ENCODE data around the gene CEP295NL.

Gene CEP295NL

GRCh38 chr17:78893684-78894083 is 9.3 kb downstream of the CEP295NL start:
- H3K36me3 ChIP-seq (ENCODE audit: control insufficient read depth in 1 of 2, insufficient read depth in 2 of 2, low read depth in 1 of 2, low read length in 2 of 2): peaks cover 58 to 62% of the 10 kb centered on the region in 2 experiments
- H3K27me3 ChIP-seq (ENCODE audit: control insufficient read depth in 1 of 2, insufficient read depth in 1 of 2, low read length in 2 of 2): no peaks in the 10 kb centered on the region
- H2AFZ ChIP-seq (ENCODE audit: low read depth, low read length): no peak overlapping the region
- WGBS: 90% methylated on average over 4 of the region's 4 CpGs
- H2AK5ac ChIP-seq (ENCODE audit: low read length, severe bottlenecking): no peak overlapping the region
- H3K18ac ChIP-seq (ENCODE audit: low read depth in 1 of 2, low read length in 2 of 2): no peak overlapping the region
- no peak overlapping the region for H3K4me2 ChIP-seq (ENCODE audit: low read length, poor library complexity, severe bottlenecking)
- no peak overlapping the region for H4K8ac ChIP-seq (ENCODE audit: low read length)
- no peak for DNase-seq
- no peak overlapping the region for H3K23ac ChIP-seq (ENCODE audit: low read length in 2 of 2)
- H3K27ac ChIP-seq (ENCODE audit: low read length, poor library complexity, severe bottlenecking): no peak overlapping the region
- no peak overlapping the region for H2BK15ac ChIP-seq (ENCODE audit: low read depth, poor library complexity, severe bottlenecking)
- peaks cover 50% of the 10 kb centered on the region for H3K79me1 ChIP-seq (replicated peaks; ENCODE audit: low read length, poor library complexity, severe bottlenecking)
- H3K4ac ChIP-seq (ENCODE audit: low read depth in 1 of 2, low read length in 2 of 2): no peak overlapping the region
- H2BK12ac ChIP-seq (ENCODE audit: low read length in 2 of 2): no peak overlapping the region
- no peak overlapping the region for H2BK5ac ChIP-seq (ENCODE audit: low read depth, low read length, poor library complexity, severe bottlenecking)
- H3K9ac ChIP-seq (ENCODE audit: low read length): no peak overlapping the region
- H4K91ac ChIP-seq (ENCODE audit: low read length): no peak overlapping the region
- no peak overlapping the region for H2BK120ac ChIP-seq (ENCODE audit: low read depth, low read length)
- H3K4me3 ChIP-seq (ENCODE audit: insufficient read depth in 1 of 2, low read depth in 1 of 2, low read length in 2 of 2): no peak overlapping the region
- H3K4me1 ChIP-seq (ENCODE audit: control insufficient read depth, insufficient read depth, low read depth, low read length): peaks cover 18% of the 10 kb centered on the region
- H3K9me3 ChIP-seq (ENCODE audit: control insufficient read depth, low read length): no peaks in the 10 kb centered on the region
- no peak overlapping the region for H3K14ac ChIP-seq (ENCODE audit: low read length in 2 of 2)

GRCh38 chr17:78892936-78893379 is 10.0 kb downstream of the CEP295NL start:
- 95% methylated on average over 6 of the region's 6 CpGs for WGBS

GRCh38 chr17:78892520-78892919 is 10.5 kb downstream of the CEP295NL start:
- H3K4me2 ChIP-seq (ENCODE audit: low read length, poor library complexity, severe bottlenecking): no peak overlapping the region
- no peak overlapping the region for H3K4me3 ChIP-seq (ENCODE audit: insufficient read depth in 1 of 2, low read depth in 1 of 2, low read length in 2 of 2)
- H3K36me3 ChIP-seq (ENCODE audit: control insufficient read depth in 1 of 2, insufficient read depth in 2 of 2, low read depth in 1 of 2, low read length in 2 of 2): peaks cover 52 to 58% of the 10 kb centered on the region in 2 experiments
- H4K8ac ChIP-seq (ENCODE audit: low read length): no peak overlapping the region
- DNase-seq: no peak
- no peak overlapping the region for H3K18ac ChIP-seq (ENCODE audit: low read depth in 1 of 2, low read length in 2 of 2)
- peaks cover 13% of the 10 kb centered on the region for H3K4me1 ChIP-seq (ENCODE audit: control insufficient read depth, insufficient read depth, low read depth, low read length)
- no peak overlapping the region for H4K91ac ChIP-seq (ENCODE audit: low read length)
- peaks cover 49% of the 10 kb centered on the region for H3K79me1 ChIP-seq (replicated peaks; ENCODE audit: low read length, poor library complexity, severe bottlenecking)
- WGBS: 93% methylated on average over 4 of the region's 5 CpGs
- H2BK5ac ChIP-seq (ENCODE audit: low read depth, low read length, poor library complexity, severe bottlenecking): no peak overlapping the region
- no peaks in the 10 kb centered on the region for H3K27me3 ChIP-seq (ENCODE audit: control insufficient read depth in 1 of 2, insufficient read depth in 1 of 2, low read length in 2 of 2)
- no peak overlapping the region for H2BK120ac ChIP-seq (ENCODE audit: low read depth, low read length)
- H3K14ac ChIP-seq (ENCODE audit: low read length in 2 of 2): no peak overlapping the region
- H3K4ac ChIP-seq (ENCODE audit: low read depth in 1 of 2, low read length in 2 of 2): no peak overlapping the region
- no peak overlapping the region for H2BK12ac ChIP-seq (ENCODE audit: low read length in 2 of 2)
- H2AFZ ChIP-seq (ENCODE audit: low read depth, low read length): no peak overlapping the region
- H3K27ac ChIP-seq (ENCODE audit: low read length, poor library complexity, severe bottlenecking): no peak overlapping the region
- no peak overlapping the region for H3K23ac ChIP-seq (ENCODE audit: low read length in 2 of 2)
- H2AK5ac ChIP-seq (ENCODE audit: low read length, severe bottlenecking): no peak overlapping the region
- no peak overlapping the region for H2BK15ac ChIP-seq (ENCODE audit: low read depth, poor library complexity, severe bottlenecking)
- H3K9ac ChIP-seq (ENCODE audit: low read length): peak overlapping the region; percentile 28
- no peaks in the 10 kb centered on the region for H3K9me3 ChIP-seq (ENCODE audit: control insufficient read depth, low read length)

More at GRCh38 chr17:78892936-78893379, 10.0 kb downstream of the CEP295NL start:
- Histone ChIP-seq H3K23ac (ENCODE audit: low read length in 2 of 2) (no peak overlapping the region), H3K4me1 (ENCODE audit: control insufficient read depth, insufficient read depth, low read depth, low read length) (peaks cover 13% of the 10 kb centered on the region), H3K9me3 (ENCODE audit: control insufficient read depth, low read length) (no peaks in the 10 kb centered on the region), H2BK5ac (ENCODE audit: low read depth, low read length, poor library complexity, severe bottlenecking) (no peak overlapping the region), H4K8ac (ENCODE audit: low read length) (peak overlapping the region; percentile 5), H2AK5ac (ENCODE audit: low read length, severe bottlenecking) (no peak overlapping the region), H3K4ac (ENCODE audit: low read depth in 1 of 2, low read length in 2 of 2) (no peak overlapping the region), H2AFZ (ENCODE audit: low read depth, low read length) (no peak overlapping the region), H3K79me1 (replicated peaks; ENCODE audit: low read length, poor library complexity, severe bottlenecking) (peaks cover 51% of the 10 kb centered on the region), H3K4me2 (ENCODE audit: low read length, poor library complexity, severe bottlenecking) (no peak overlapping the region), H3K36me3 (ENCODE audit: control insufficient read depth in 1 of 2, insufficient read depth in 2 of 2, low read depth in 1 of 2, low read length in 2 of 2) (peaks cover 57 to 62% of the 10 kb centered on the region in 2 experiments), H3K18ac (ENCODE audit: low read depth in 1 of 2, low read length in 2 of 2) (peak overlapping the region in 1 of 2 experiments; percentile 21), H3K27me3 (ENCODE audit: control insufficient read depth in 1 of 2, insufficient read depth in 1 of 2, low read length in 2 of 2) (no peaks in the 10 kb centered on the region), H2BK12ac (ENCODE audit: low read length in 2 of 2) (no peak overlapping the region), H3K14ac (ENCODE audit: low read length in 2 of 2) (peak overlapping the region in 1 of 2 experiments; percentile 41), H3K4me3 (ENCODE audit: insufficient read depth in 1 of 2, low read depth in 1 of 2, low read length in 2 of 2) (peak overlapping the region in 1 of 2 experiments; percentile 5), H3K9ac (ENCODE audit: low read length) (no peak overlapping the region), H4K91ac (ENCODE audit: low read length) (no peak overlapping the region), H2BK15ac (ENCODE audit: low read depth, poor library complexity, severe bottlenecking) (no peak overlapping the region), H2BK120ac (ENCODE audit: low read depth, low read length) (no peak overlapping the region), H3K27ac (ENCODE audit: low read length, poor library complexity, severe bottlenecking) (no peak overlapping the region)
- DNase-seq: no peak

- Histone ChIP-seq H3K4me2 (ENCODE audit: low read length, poor library complexity, severe bottlenecking) (no peak overlapping the region), H3K79me1 (replicated peaks; ENCODE audit: low read length, poor library complexity, severe bottlenecking) (peaks cover 46% of the 10 kb centered on the region), H4K8ac (ENCODE audit: low read length) (no peak overlapping the region), H3K9ac (ENCODE audit: low read length) (peak overlapping the region; percentile 28), H3K14ac (ENCODE audit: low read length in 2 of 2) (no peak overlapping the region), H3K27me3 (ENCODE audit: control insufficient read depth in 1 of 2, insufficient read depth in 1 of 2, low read length in 2 of 2) (no peaks in the 10 kb centered on the region), H3K18ac (ENCODE audit: low read depth in 1 of 2, low read length in 2 of 2) (no peak overlapping the region), H3K4me3 (ENCODE audit: insufficient read depth in 1 of 2, low read depth in 1 of 2, low read length in 2 of 2) (no peak overlapping the region), H2AFZ (ENCODE audit: low read depth, low read length) (no peak overlapping the region), H3K27ac (ENCODE audit: low read length, poor library complexity, severe bottlenecking) (no peak overlapping the region), H3K36me3 (ENCODE audit: control insufficient read depth in 1 of 2, insufficient read depth in 2 of 2, low read depth in 1 of 2, low read length in 2 of 2) (peaks cover 48 to 57% of the 10 kb centered on the region in 2 experiments), H3K4ac (ENCODE audit: low read depth in 1 of 2, low read length in 2 of 2) (no peak overlapping the region), H2BK120ac (ENCODE audit: low read depth, low read length) (no peak overlapping the region), H4K91ac (ENCODE audit: low read length) (no peak overlapping the region), H2BK15ac (ENCODE audit: low read depth, poor library complexity, severe bottlenecking) (no peak overlapping the region), H3K4me1 (ENCODE audit: control insufficient read depth, insufficient read depth, low read depth, low read length) (peaks cover 13% of the 10 kb centered on the region), H2BK12ac (ENCODE audit: low read length in 2 of 2) (no peak overlapping the region), H2AK5ac (ENCODE audit: low read length, severe bottlenecking) (no peak overlapping the region), H3K23ac (ENCODE audit: low read length in 2 of 2) (no peak overlapping the region), H2BK5ac (ENCODE audit: low read depth, low read length, poor library complexity, severe bottlenecking) (no peak overlapping the region), H3K9me3 (ENCODE audit: control insufficient read depth, low read length) (no peaks in the 10 kb centered on the region)
- DNase-seq: no peak
- 95% methylated on average over 14 of the region's 14 CpGs for WGBS
Observed at GRCh38 chr17:78892062-78892456, 10.9 kb downstream of the CEP295NL start.
